ENCODE data around the gene HNRNPF. TPM values are rescaled to one million over a fixed set of nuclear protein-coding genes. Genes with fewer than 3 reads are reported as not detected.

Gene HNRNPF
- polyA plus RNA-seq, 1 donor (not counting 4 experiments of a cell fraction or from before 2014, with no cell fraction given): 238 TPM

DNA sequence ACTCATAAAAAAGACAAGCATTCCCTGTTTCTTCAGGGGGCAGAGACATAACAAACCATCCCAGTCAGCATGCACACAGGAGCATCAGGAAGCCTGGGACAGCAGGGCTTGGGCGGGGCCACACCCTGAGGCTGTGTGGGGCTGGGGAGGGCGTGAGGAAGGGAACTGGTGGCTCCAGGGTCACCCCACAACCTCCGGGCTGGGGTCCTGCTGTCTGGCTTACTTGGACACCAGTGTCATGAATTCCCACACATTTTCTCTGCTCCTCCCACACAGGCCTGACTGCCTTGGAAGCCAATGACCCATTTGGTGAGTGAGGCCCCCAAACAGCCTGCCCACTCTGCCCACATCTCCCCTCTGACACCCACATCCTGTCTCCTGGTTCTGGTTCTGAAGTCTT is 34.8 kb downstream of the HNRNPF start:
- dilution Hi-C loops (cut with MboI; ENCODE audit: extremely low pct_ligation_motif_present, low sequenced_read_pairs): no loop called here

DNA sequence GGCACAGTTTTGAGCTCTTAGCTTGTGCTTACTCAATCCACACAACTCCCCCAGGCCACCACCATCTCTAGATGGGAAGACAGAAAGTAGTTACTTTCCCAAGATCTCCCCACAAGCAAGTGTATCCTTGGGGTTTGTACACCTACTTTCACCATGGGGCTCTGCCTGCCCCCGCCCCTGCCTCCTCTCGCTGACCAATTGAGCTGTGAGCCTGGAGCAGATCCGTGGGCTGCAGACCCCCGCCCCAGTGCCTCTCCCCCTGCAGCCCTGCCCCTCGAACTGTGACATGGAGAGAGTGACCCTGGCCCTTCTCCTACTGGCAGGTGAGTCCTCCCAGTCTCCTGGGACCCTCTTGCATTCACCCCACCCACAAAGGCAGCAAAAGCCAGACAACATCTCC is 35.5 kb downstream of the HNRNPF start:
- no peak overlapping the region for H3K4me2 ChIP-seq (ENCODE audit: control insufficient read depth, extremely low read depth, insufficient read depth, low read depth, low read length)
- no peaks in the 10 kb centered on the region for H3K79me2 ChIP-seq (ENCODE audit: control insufficient read depth, insufficient read depth, low read length)
- H3K4me3 ChIP-seq (ENCODE audit: control insufficient read depth in 2 of 3, extremely low read depth in 1 of 3, insufficient read depth in 2 of 3, low read depth in 1 of 3, low read length in 3 of 3): no peak overlapping the region
- DNase-seq (ENCODE audit: low read depth, low spot score): no peak
- H3K9me1 ChIP-seq (ENCODE audit: control insufficient read depth, extremely low read depth, insufficient read depth, low read length): no peaks in the 10 kb centered on the region
- dilution Hi-C loops (cut with MboI; ENCODE audit: extremely low pct_ligation_motif_present, low sequenced_read_pairs): no loop called here
- TF ChIP-seq, protein P1, sequence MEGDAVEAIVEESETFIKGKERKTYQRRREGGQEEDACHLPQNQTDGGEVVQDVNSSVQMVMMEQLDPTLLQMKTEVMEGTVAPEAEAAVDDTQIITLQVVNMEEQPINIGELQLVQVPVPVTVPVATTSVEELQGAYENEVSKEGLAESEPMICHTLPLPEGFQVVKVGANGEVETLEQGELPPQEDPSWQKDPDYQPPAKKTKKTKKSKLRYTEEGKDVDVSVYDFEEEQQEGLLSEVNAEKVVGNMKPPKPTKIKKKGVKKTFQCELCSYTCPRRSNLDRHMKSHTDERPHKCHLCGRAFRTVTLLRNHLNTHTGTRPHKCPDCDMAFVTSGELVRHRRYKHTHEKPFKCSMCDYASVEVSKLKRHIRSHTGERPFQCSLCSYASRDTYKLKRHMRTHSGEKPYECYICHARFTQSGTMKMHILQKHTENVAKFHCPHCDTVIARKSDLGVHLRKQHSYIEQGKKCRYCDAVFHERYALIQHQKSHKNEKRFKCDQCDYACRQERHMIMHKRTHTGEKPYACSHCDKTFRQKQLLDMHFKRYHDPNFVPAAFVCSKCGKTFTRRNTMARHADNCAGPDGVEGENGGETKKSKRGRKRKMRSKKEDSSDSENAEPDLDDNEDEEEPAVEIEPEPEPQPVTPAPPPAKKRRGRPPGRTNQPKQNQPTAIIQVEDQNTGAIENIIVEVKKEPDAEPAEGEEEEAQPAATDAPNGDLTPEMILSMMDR (optimal IDR thresholded peaks at IDR 0.05 in 1 of 3, IDR thresholded peaks at IDR 0.05 in 1 of 3, conservative IDR thresholded peaks at IDR 0.05 in 1 of 3; ENCODE audit: extremely low read depth in 1 of 3, insufficient read depth in 2 of 3, low read length in 3 of 3): no peak
- FAIRE-seq: no peak
- H3K36me3 ChIP-seq (ENCODE audit: control insufficient read depth in 2 of 2, extremely low read depth in 1 of 2, insufficient read depth in 2 of 2, low read length in 2 of 2): no peaks in the 10 kb centered on the region
- no peaks in the 10 kb centered on the region for H4K20me1 ChIP-seq (ENCODE audit: control insufficient read depth, extremely low read depth, insufficient read depth, low read length)
- no peak overlapping the region for H2AFZ ChIP-seq (ENCODE audit: control insufficient read depth, low read length)
- no peaks in the 10 kb centered on the region for H3K9me3 ChIP-seq (ENCODE audit: control insufficient read depth, low read depth, low read length)
- H3K27me3 ChIP-seq (ENCODE audit: control insufficient read depth, extremely low read depth, insufficient read depth, low read length): no peaks in the 10 kb centered on the region
- H3K4me1 ChIP-seq (ENCODE audit: control insufficient read depth, extremely low read depth, insufficient read depth, low read length): no peaks in the 10 kb centered on the region
- no peak overlapping the region for H3K27ac ChIP-seq (ENCODE audit: control insufficient read depth, insufficient read depth, low read length)
- no peak overlapping the region for H3K9ac ChIP-seq (ENCODE audit: control insufficient read depth, extremely low read depth, insufficient read depth, low read length)

More for the DNA sequence above, 34.8 kb downstream of the HNRNPF start:
- H3K4me1 ChIP-seq (ENCODE audit: control insufficient read depth, extremely low read depth, insufficient read depth, low read length): no peaks in the 10 kb centered on the region
- TF ChIP-seq EZH2 (IDR thresholded peaks at IDR 0.05; ENCODE audit: low read length): no peak
- TF ChIP-seq, protein P1 (optimal IDR thresholded peaks at IDR 0.05 in 1 of 3, IDR thresholded peaks at IDR 0.05 in 1 of 3, conservative IDR thresholded peaks at IDR 0.05 in 1 of 3; ENCODE audit: extremely low read depth in 1 of 3, insufficient read depth in 2 of 3, low read length in 3 of 3): no peak
- no peaks in the 10 kb centered on the region for H3K27me3 ChIP-seq (ENCODE audit: control insufficient read depth, extremely low read depth, insufficient read depth, low read length)
- no peak overlapping the region for H2AFZ ChIP-seq (ENCODE audit: control insufficient read depth, low read length)
- no peak overlapping the region for H3K4me2 ChIP-seq (ENCODE audit: control insufficient read depth, extremely low read depth, insufficient read depth, low read depth, low read length)
- no peaks in the 10 kb centered on the region for H3K9me3 ChIP-seq (ENCODE audit: control insufficient read depth, low read depth, low read length)
- H3K79me2 ChIP-seq (ENCODE audit: control insufficient read depth, insufficient read depth, low read length): no peaks in the 10 kb centered on the region
- H4K20me1 ChIP-seq (ENCODE audit: control insufficient read depth, extremely low read depth, insufficient read depth, low read length): no peaks in the 10 kb centered on the region
- no peaks in the 10 kb centered on the region for H3K9me1 ChIP-seq (ENCODE audit: control insufficient read depth, extremely low read depth, insufficient read depth, low read length)
- FAIRE-seq (no peak), DNase-seq (ENCODE audit: low read depth, low spot score) (no peak)
- H3K4me3 ChIP-seq (ENCODE audit: control insufficient read depth in 2 of 3, extremely low read depth in 1 of 3, insufficient read depth in 2 of 3, low read depth in 1 of 3, low read length in 3 of 3): no peak overlapping the region
- no peak overlapping the region for H3K27ac ChIP-seq (ENCODE audit: control insufficient read depth, insufficient read depth, low read length)
- H3K36me3 ChIP-seq (ENCODE audit: control insufficient read depth in 2 of 2, extremely low read depth in 1 of 2, insufficient read depth in 2 of 2, low read length in 2 of 2): no peaks in the 10 kb centered on the region
- no peak overlapping the region for H3K9ac ChIP-seq (ENCODE audit: control insufficient read depth, extremely low read depth, insufficient read depth, low read length)

Data from keratinocyte (primary cell).